Measurements from ENCODE around the gene APOBEC3A.
"Not testable (repeated sequence)": the region's sequence is repeated elsewhere in the genome, so short reads cannot be mapped to it uniquely, and the experiment has no call there.

Gene APOBEC3A

GRCh38 chr22:38981992-38982927 is 24.9 kb downstream of the APOBEC3A start, which contains the start of gene APOBEC3B:
Gene APOBEC3B, plus strand, starts transcription at chr22:38982347. Its CDS starts 107 bp downstream, at chr22:38982454.
- no peak for DNase-seq

- DNase-seq: no peak
Observed at GRCh38 chr22:38984224-38984623, 26.8 kb downstream of the APOBEC3A start.

GRCh38 chr22:38984784-38985757 is 27.7 kb downstream of the APOBEC3A start:
- not testable (repeated sequence) for DNase-seq

GRCh38 chr22:38986629-38987028 is 29.2 kb downstream of the APOBEC3A start:
- no peak for DNase-seq

- DNase-seq: no peak
Observed at GRCh38 chr22:38987171-38987895, 29.9 kb downstream of the APOBEC3A start.

GRCh38 chr22:38989466-38989865 is 32.1 kb downstream of the APOBEC3A start:
- no peak for DNase-seq

GRCh38 chr22:38992871-38993371 is 35.5 kb downstream of the APOBEC3A start:
- DNase-seq: not testable (repeated sequence)

- no peak for DNase-seq
Observed at GRCh38 chr22:38996105-38996504, 38.7 kb downstream of the APOBEC3A start.

- DNase-seq: no peak
Observed at GRCh38 chr22:38997518-38997917, 40.1 kb downstream of the APOBEC3A start.

- no peak for DNase-seq
Observed at GRCh38 chr22:39003165-39003638, 45.8 kb downstream of the APOBEC3A start.

- no peak for DNase-seq
Observed at GRCh38 chr22:39007177-39007576, 49.8 kb downstream of the APOBEC3A start.

GRCh38 chr22:39008271-39008850 is 51.0 kb downstream of the APOBEC3A start:
- not testable (repeated sequence) for DNase-seq

- DNase-seq: no peak
Observed at GRCh38 chr22:39010946-39011345, 53.5 kb downstream of the APOBEC3A start.
